Measurements from ENCODE around the gene HCFC2. TPM values are rescaled to one million over a fixed set of nuclear protein-coding genes. Genes with fewer than 3 reads are reported as not detected.
A peak's percentile ranks its signal among the peaks of the same experiment; 100 is the strongest.

Gene HCFC2
- total RNA-seq, 4 donors from 2014 or later, result 11.0 to 18.9 (median 14.1) TPM

GRCh38 chr12:104136577-104136976 is 72.2 kb downstream of the HCFC2 start:
- DNase-seq (ENCODE audit: low spot score in 2 of 2), result no peak
- no peak for TF ChIP-seq CTCF (IDR thresholded peaks at IDR 0.05)
- no peak for TF ChIP-seq POLR2A (IDR thresholded peaks at IDR 0.05)
- intact Hi-C loops (cut with DNase I; ENCODE audit: low total_unique reads), result no loop called here
- H3K4me3 ChIP-seq (ENCODE audit: low read depth, poor library complexity, severe bottlenecking), result no peak overlapping the region

- DNase-seq (ENCODE audit: low spot score in 2 of 2), result peak in 1 of 2 donors; percentile 25
- 0% methylated on average over 22 to 30 of the region's 78 CpGs for WGBS, 2 donors
- H3K4me3 ChIP-seq (ENCODE audit: low read depth, poor library complexity, severe bottlenecking), result peak overlapping the region; percentile 64
- intact Hi-C loops (cut with DNase I; ENCODE audit: low total_unique reads), result no loop called here
- TF ChIP-seq POLR2A (IDR thresholded peaks at IDR 0.05), result no peak
- TF ChIP-seq CTCF (IDR thresholded peaks at IDR 0.05), result no peak
These were observed 72.9 kb downstream of the HCFC2 start for GRCh38 chr12:104137001-104137901.

GRCh38 chr12:104137902-104138796 is 73.8 kb downstream of the HCFC2 start, which contains the start of gene NFYB:
Gene NFYB, minus strand, starts transcription at chr12:104138210. Its CDS starts 2,757 bp downstream, at chr12:104135453.
- WGBS, 2 donors, result 5 to 7% methylated on average over 31 to 61 of the region's 111 CpGs
- intact Hi-C loops (cut with DNase I; ENCODE audit: low total_unique reads), result no loop called here
- peak; percentile 96 to 99 for DNase-seq (ENCODE audit: low spot score in 2 of 2)
- peak within 1 kb of the TSS; percentile 64 for H3K4me3 ChIP-seq (ENCODE audit: low read depth, poor library complexity, severe bottlenecking)
- TF ChIP-seq CTCF (IDR thresholded peaks at IDR 0.05) (no peak), POLR2A (IDR thresholded peaks at IDR 0.05) (no peak)

GRCh38 chr12:104138797-104139152 is 74.4 kb downstream of the HCFC2 start:
- intact Hi-C loops (cut with DNase I; ENCODE audit: low total_unique reads), result no loop called here
- WGBS, 2 donors, result 67 to 70% methylated on average over 7 of the region's 7 CpGs
- peak in 1 of 2 donors; percentile 88 for DNase-seq (ENCODE audit: low spot score in 2 of 2)
- no peak for TF ChIP-seq POLR2A (IDR thresholded peaks at IDR 0.05)
- TF ChIP-seq CTCF (IDR thresholded peaks at IDR 0.05), result no peak
- no peak overlapping the region for H3K4me3 ChIP-seq (ENCODE audit: low read depth, poor library complexity, severe bottlenecking)

GRCh38 chr12:104142543-104142942 is 78.2 kb downstream of the HCFC2 start:
- 80 to 82% methylated on average over 2 of the region's 2 CpGs for WGBS, 2 donors
- DNase-seq (ENCODE audit: low spot score in 2 of 2), result no peak
- no peak overlapping the region for H3K4me3 ChIP-seq (ENCODE audit: low read depth, poor library complexity, severe bottlenecking)
- intact Hi-C loops (cut with DNase I; ENCODE audit: low total_unique reads), result no loop called here
- TF ChIP-seq CTCF (IDR thresholded peaks at IDR 0.05) (no peak), POLR2A (IDR thresholded peaks at IDR 0.05) (no peak)
